Ecto neural progenitor cell (in vitro differentiated cells): ENCODE results near the gene SPOCK1.

Experiments used
- DNase-seq: peaks from one replicate; pipeline ENCODE4 v3.0.0-alpha.2; 2018; ENCODE audit warnings: low spot score

The SPOCK1 gene

DNA sequence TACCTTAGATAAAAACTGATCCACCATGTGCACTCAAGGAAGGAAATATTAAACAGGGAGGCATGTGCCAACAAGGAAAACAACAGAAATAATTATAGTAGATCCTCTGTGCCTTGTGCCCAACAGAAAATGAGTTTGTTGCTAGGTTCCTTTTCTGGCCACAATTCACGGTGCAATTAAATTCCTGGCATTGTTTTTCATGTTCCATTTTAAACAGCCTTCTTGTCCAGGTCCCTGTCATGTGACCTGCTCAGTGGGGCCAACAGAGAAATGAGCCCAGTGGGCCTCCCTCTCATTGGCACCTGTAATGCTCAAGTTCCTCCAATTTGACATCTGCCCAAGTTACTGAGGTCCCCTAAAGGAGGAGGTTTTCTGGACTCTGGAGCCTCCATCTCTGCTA is 56.5 kb downstream of the SPOCK1 start:
- DNase-seq, result no peak

DNA sequence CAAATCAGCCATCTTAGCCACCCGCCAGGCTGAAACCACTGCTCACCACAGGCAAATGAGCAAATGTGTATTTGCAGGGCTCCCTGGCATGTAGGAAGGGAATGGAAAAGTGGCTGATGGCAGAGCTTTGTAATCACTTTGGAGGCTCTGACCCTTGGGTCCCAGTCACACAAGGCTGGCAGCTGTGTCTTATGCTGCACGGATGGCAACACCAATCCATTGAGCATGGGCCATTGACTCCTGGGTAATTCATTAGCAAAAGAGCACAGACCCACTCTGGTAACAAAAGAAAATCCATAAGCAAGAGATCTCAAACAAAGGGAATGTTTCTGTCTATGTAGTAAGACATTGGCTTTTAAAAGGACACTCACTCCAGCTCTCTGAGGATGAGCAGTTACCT is 57.6 kb downstream of the SPOCK1 start:
- DNase-seq, result no peak

DNA sequence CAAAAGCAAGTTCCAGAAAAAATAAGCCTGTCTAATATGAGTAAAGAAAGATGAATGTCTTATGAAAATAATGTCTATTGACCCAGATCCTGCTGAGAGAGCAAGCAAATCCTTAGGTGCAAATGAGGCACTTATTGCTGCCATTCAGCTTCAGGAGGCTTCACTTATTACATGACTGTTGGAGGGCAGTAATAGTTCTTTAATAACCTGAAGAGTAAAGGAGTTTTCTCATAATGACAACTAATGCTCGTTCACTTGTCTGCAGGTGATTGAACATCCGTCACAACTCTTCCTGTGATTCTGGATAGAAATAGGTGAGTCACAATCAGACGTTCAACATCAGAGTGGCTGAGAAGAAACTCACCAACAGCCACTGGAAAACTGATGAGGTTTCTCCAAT is 58.3 kb downstream of the SPOCK1 start:
- no peak for DNase-seq

DNA sequence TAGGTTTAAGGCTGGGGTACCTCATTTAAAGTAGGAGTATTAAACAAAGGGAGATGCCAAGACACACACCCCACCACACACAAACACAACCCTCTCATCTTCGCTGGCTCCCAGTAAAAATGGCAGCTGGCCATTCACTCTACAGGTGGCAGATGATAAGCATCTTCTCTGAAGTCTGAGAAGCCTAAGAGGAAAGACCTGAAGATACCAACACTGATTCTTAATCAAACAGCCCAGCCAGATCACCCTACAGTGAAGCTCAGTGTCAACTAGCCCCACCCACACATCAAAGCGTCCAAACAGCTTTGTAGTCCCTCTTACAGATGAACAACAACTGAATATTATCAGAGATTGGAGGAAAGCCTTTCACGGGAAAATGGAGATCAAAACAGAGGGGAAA is 59.5 kb downstream of the SPOCK1 start:
- DNase-seq, result no peak

DNA sequence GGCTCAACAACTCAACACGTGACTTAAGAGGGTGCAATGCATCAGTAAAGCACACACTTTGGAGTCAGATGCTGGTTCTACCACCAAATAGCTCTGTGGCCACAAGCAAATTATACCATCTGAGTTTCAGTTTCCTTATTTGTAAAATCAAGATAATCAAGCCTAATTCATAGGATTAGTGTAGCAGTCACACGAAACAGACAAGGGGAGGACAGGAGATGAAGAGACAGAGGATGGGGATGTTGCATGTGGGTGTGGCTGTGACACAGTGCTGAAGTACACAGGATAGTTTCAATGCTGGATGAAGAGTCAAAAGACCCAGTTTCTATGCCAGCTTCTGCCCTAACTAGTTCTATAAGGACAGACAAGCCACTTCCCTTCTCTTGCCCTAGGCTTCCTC is 60.2 kb downstream of the SPOCK1 start:
- no peak for DNase-seq

DNA sequence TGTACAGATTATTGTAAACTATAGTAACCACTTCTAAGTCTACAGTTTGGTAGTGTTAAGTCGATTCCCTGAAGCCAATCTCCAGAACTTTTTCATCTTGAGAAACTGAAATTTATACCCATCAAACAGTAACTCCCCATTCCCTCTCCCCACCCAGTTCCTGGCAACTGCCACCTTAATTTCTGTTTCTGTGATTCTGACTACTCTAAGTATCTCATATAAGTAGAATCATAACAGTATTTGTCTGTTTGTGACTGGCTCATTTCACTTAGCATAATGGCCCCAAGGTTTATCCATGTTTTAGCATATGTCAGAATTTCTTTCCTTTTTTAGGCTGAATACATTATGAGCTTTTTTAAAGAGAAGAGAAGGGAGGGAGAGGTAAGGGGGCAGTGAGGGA is 61.4 kb downstream of the SPOCK1 start:
- no peak for DNase-seq

DNA sequence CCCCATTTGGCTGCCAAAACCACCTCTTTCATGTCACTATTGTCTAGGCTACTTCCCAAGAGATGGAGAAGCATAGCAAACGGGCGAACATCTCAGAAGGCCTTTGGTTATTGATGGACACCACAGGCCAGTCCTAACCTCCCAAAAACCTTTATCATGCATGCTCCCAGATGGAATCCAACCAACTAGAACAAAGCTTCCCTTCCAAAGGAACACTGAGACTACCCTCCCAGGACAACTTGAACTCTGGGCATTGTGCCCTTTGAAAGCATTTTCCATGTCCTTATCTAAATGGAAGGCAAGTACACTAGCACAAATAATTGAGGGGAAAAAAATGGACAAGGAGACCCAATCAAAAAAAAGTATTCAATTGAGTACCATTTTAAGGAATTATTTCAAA is 65.6 kb downstream of the SPOCK1 start:
- no peak for DNase-seq

DNA sequence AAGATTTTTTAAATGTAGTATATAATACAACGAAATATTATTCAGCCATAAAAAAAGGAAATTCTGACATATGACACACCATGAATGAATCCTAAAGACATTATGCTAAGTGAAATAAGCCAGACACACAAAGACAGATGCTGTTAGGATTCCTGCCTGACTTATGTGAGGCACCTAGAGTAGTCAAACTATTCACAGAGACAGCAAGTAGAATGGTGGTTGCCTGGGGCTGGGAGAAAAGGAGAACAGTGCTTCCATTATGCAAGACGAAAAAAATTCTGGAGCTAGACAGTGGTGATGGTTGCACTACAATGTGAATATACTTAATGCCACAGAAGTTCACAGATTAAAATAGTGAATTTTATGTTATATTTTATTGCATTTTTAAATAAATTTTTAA is 66.8 kb downstream of the SPOCK1 start:
- no peak for DNase-seq

DNA sequence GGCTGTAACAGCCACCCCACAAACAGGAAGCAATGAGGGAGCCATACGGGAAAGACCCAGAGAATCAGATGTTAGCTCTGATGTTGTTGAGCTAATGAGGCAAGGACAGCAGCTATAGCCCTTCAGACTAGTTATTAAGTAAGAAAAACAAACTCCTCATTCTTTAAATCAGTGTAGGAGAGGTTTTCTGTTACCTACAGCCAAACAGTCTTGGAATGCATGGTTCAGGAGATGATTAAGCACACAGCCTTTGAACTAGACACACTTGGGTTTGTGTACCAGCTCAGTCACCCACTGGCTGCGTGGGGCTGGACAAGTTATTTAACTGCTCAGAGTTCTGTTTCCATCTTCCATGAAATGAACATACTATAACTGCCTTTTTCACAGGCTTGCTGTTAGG is 68.1 kb downstream of the SPOCK1 start:
- no peak for DNase-seq

DNA sequence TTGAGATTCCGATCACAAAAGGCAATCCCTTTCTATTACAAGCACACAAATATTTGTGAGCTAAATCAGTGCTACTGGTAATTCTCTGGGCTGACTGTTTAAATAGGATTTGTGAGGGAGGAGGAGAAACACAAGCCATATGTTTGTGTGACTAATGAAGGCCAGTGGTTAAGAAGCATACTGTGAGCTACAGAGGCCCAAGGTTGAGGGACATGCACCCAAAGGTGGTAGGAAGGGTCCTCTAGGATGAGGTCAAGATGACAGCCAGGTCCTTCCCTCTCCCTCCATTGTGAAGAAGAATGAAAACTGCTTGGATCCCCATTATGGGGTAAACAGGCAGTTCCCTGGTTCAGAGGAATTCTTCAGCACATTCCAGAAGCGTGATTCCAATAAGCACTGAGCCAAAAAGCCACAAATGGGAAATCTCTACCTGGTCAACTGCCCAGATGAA is 83.9 kb downstream of the SPOCK1 start:
- DNase-seq, result no peak

DNA sequence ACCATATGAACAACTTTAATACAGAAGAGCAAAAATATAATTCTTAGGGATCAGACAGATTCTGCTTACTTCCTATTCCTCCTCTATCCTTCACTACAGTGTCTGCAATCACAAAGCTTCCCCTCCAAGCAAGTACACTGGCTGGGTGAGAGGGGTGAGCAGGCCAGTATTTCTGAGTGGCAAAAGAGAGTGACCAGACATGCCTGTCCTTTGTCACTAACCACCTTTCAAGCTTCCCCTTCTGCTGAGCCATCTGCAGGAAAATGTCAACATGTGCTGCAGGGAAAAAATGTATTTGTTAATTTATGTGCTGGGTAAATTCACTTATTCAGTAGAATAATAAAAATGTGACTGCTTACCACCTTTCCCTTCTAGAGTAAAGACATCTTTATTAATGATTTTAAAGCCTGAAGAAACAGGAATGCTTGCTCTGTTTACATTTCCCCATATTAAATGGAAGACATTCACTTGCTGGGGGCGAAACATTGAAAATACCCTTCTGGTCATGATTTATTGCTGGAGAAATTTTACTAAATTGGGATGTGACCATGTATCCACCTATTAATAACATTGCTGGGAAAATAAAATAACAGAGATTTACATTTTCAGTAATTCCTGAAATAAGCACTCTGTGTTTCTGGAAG is 84.9 kb downstream of the SPOCK1 start:
- no peak for DNase-seq

DNA sequence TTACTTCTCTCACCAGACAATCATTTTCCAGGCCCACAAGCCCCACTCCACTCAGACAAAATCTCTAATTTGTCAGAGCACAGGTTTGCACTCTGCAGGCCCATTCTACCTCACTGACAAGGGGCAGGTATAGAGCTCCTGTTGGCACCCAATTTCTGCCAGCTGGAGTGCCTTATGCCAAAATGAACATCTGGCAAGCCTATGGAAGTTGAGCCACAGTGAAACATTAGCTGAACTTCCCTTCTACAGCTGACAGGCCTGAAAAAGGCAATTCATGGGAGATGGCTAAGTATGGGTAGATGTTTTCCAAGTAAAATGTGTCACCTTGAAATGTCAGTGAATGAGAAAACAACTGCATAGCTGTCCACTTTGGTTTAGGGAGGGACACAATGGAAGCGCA is 87.0 kb downstream of the SPOCK1 start:
- DNase-seq, result no peak

DNA sequence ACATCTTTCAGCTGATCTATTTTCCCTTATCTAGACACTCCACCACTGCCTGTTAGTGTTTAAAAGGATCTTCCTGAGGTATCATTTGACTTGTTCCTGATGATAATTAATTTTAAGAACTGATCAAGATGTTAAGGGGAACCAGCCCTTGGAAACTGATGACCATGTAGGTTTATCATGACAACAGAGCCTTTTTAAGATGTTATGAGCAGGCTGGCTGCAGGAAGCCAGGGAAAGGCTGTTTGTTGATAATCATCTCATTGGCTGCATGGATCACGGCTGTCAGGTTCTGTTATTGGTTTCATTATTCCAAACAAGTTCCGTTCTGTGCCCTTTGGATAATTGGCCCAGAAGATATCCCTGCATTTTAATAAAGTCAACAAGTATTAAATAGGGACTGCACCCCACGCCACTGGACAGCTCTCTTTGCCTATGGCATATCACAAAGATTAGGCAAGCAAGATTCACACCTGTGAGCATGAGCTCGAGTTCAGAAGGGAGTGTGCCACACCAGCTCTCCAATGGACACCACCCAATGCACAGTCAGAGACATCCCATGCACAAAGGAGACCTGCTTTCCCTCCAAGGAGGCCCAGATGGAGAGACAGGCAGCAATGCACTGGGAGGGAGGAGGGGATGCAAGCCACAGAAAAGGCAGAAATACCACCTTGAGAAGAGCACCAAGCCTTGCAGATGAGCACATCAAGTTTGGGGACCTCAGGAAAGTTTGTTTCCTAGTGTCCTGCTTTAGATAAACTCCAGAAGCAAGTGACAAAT is 88.7 kb downstream of the SPOCK1 start:
- DNase-seq, result no peak

DNA sequence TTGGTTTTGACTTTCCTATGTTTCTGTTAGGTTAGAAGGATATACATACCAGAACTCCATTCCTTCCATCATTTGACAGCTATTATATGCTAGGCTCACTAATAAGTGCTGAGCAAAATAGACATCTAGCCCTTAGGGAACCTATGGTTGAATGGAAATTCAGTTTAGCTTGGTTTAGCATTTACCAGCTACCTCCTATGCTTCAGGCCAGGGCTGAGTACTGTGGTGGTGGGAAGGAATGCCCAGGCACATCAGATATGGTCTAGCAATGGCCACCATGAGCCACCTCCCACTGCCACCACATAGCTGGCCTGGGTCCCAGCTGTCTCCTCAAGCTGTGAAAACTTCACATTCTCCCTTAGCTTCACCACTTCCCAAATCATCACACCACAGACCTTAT is 89.4 kb downstream of the SPOCK1 start:
- no peak for DNase-seq

DNA sequence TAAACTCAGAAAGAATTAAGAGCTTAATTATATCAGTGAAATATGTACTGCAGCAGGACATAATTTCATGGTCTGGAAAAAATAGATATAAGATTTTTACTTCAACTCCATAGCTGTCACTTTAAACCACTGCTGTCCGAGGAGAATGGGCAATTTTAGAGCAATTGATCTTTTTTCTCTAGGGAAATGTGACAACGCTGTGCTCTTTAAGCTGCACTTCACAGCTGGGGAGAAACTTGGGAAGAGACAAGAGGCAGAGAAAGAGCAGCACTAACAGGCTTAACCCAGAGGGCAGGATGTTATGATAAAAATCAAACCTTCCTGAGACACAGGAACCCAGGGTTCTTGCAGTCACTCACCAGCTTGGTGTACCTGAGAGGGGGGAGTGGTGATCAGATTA is 92.0 kb downstream of the SPOCK1 start:
- no peak for DNase-seq

DNA sequence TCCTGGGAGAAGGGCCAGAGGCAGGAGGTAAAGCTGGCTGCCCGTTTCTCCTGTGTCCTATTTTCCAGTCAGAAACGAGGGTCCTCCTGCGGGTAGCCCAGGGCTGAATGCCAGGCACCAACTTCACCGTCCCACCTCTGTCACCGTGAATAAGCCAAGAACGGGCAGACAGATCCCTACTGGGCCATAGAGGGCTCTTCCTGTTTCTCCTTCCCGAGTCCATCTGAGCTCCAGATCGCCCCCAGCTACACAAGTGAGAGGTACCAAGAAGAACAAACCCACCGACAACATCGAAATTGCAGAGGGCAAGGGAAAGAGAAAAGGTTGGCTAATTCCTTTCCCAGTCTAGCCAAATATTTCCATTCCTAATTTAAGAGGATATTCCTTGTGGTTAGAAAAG is 93.7 kb downstream of the SPOCK1 start:
- DNase-seq, result no peak

DNA sequence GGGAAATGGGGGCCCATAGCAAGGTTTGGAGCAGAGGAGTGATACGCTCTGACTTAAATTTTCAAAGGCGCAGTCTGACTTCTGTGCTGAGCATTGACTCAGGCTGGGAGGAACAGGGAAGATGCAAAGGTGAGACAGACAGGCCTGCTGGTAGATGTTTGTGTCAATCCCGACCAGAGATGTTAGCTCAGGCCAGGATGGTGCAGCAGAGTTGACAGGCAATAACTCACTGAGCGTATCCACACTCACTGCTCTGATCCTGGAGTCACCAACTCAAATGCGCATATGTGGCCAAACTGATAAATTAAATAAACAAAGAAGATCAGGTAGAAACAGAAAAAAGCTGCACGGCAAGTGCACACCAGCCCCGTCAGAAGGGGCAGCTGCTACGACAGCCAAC is 95.3 kb downstream of the SPOCK1 start:
- no peak for DNase-seq

DNA sequence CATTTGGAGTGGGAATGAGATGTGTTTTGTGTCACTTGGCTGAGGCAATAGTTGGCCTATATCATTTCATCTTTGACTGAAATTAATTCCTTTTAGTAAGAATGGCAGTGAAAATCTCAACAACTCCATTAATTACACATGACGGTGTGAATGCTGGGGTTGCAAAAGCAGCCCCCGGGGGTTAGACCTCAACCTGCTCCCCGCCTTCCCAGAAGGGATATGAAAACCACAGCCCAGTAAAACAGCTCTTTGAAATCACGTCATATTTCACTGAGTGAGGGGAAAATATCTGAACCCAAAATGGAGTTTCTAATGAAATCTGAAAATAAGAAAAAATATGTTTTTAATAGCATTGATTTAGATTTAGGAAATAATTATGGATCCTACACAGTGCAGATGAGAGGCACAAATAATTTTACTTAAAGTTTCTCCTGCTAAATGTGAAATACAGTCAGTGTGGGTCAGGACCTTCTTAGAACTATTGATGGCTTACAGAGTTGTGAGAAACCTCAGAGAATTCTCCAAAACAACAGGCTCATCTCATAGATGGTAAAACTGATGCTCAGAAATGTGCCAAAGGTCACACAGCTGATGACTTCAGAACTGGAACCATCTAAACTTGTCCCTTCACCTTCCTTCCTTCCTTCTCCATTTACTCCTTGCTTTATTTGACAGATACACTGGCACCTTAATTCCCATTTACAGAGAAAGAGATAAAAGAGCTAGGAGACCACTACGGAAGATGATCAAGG is 96.5 kb downstream of the SPOCK1 start:
- DNase-seq, result no peak

DNA sequence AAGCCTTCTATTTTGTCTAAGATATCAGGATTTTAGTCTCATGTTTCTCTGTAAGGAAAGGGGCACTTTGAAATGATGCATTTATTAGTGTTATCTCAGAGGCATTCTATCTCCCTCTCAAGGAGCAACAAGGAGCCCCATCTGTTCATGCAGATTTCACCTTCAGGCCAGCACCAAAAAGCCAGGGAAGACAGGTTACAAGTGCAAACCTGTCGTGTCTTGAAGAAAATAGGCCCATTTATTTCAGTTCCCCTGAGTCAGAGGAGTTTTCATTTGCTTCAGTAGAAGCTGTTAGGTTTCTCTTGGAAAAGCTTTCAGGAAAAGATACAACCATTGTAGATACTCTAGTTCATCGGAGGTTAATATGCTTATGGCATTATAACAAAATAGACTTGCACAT is 97.2 kb downstream of the SPOCK1 start:
- DNase-seq, result no peak

DNA sequence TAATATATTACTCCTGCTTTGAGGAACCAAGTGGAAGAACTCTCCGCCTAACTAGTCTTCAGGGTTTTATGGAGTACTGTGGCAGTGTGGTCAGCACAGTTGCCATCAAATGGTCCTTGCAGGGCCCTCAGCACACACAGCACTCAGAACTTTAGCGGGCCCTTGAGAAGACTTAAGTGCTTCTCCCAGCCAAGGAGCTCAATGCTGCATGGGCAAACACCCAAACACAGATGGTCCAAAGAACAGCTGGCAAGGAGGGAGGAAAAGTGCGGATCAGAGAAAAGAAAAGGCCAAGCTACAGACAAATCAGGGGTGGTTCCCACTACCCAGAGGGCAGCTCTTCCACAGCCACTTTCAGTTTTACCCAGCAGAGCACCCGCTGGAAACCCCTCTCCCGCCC is 98.6 kb downstream of the SPOCK1 start:
- DNase-seq, result no peak

DNA sequence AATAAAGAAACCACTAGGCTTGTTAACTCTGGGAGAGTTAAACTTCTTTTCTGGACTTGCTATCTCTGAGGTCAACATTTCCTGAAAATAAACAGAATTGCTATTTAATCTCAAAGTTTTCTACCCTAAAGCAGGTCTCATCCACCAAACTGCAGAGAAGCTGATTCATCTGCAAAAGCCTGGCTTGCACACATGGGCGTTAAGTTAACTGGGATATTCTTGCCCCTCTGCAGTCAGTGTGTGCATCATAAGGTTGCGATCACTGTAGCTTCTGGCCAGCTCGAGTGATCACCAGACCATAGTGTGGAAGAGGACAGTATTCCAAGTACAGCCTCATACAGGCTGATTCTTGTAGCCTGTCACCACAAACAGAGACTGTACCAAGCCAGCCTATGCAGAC is 99.2 kb downstream of the SPOCK1 start:
- no peak for DNase-seq

DNA sequence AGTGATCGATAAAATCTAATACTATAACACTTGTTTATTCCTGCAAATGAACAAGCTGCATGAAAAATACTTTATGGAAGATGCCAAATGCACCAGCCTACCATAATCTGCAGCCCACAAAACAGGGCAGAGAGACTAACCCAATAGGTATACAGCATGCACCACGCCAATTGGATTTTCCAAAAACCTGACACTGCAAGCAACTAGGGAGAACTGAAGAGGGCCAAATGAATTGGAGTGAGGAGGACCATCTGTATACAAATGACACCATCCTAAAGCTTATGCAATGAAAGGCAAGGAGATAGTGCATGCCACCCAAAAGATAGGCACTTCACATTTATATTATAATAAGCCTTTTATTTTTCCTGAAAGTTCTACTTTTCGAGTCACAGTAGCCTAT is 100.4 kb downstream of the SPOCK1 start:
- no peak for DNase-seq

DNA sequence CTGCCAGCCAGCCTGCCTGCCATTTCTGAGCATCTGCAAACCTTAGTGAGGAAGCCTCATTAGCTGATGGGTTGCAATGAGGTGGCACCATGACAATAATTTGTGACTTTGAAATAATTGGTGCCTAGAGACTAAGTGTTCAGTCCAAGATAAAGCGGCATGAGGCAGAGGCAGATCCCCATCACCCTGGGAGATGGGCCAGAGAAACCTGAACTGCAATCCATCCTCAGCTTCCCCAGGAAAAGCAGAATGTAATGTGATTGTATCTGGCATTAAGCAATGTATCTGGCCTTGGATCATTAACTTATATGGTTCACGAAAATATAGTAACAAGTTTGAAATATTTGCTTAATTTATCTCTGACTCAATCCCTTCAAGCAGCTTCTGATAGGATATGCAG is 101.0 kb downstream of the SPOCK1 start:
- no peak for DNase-seq
